Measurements from ENCODE around the gene ODF4. TPM values are rescaled to one million over a fixed set of nuclear protein-coding genes. Genes with fewer than 3 reads are reported as not detected.

ODF4 gene
- total and polyA plus RNA-seq, 8 donors, result not detected

DNA sequence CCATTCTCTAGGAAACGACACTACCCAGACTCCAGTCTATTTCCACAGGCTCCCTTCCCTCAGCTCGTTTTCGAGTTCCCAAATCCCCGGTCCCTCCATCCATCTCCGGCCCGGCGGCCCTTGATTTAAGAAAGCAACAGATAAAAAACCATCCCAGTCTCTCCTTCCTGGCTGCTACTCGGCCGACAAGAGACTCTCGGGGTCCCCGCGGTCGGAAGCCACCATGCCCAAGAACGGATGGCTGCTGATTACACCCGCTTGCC is 43.2 kb downstream of the ODF4 start:
- Histone ChIP-seq H3K27me3 (no peaks in the 10 kb centered on the region), H3K27ac (peak overlapping the region; percentile 85 to 93), H3K9me3 (no peaks in the 10 kb centered on the region), H3K36me3 (peaks cover 3 to 43% of the 10 kb centered on the region in 2 donors), H3K4me1 (peaks cover 33 to 60% of the 10 kb centered on the region in 2 donors), H3K4me3 (peak overlapping the region; percentile 72 to 78)
- ATAC-seq (peak; percentile 0), DNase-seq (no peak)
- TF ChIP-seq, protein P1, sequence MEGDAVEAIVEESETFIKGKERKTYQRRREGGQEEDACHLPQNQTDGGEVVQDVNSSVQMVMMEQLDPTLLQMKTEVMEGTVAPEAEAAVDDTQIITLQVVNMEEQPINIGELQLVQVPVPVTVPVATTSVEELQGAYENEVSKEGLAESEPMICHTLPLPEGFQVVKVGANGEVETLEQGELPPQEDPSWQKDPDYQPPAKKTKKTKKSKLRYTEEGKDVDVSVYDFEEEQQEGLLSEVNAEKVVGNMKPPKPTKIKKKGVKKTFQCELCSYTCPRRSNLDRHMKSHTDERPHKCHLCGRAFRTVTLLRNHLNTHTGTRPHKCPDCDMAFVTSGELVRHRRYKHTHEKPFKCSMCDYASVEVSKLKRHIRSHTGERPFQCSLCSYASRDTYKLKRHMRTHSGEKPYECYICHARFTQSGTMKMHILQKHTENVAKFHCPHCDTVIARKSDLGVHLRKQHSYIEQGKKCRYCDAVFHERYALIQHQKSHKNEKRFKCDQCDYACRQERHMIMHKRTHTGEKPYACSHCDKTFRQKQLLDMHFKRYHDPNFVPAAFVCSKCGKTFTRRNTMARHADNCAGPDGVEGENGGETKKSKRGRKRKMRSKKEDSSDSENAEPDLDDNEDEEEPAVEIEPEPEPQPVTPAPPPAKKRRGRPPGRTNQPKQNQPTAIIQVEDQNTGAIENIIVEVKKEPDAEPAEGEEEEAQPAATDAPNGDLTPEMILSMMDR (IDR thresholded peaks at IDR 0.05), result no peak
- intact Hi-C loops (cut with DNase I), result no loop called here

DNA sequence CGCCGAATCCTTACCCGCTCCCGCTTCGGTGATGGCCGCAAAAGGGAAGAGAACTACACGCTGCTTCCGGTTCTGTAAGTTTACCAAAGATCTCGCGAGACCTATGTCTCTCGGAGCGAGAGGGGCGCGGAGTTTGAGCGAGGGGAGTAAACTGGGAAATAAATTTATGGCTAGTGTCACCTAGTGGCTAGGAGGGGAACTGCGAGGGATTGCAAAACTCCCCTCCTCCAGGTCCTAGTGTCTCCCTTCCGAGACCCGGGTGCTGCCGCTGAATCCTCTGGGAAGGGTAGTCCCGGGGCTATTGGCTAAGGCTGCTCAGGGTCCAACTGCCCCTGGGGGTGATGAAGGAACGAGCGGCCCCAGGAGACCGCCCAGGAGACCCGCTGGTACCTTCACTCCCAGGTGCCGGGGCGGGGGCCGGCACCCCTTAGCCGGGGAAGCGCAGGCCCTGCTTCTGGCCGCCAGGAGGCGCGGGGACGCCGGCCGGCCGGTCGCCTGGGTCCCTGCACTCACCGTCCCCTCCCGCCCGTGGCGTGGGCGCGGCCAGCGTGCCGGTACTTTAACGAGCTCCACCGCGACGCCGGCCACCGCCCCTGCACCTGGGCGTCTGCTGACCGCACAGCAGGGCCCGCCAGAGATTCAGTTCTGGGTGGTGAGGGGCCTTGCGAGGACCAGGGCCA is 43.6 kb downstream of the ODF4 start, which contains the start of gene RPL26:
TSS of gene RPL26 (minus strand) at position 51 of the 680 bp plus-strand sequence. CDS start 883 bp downstream, outside the sequence.
- Histone ChIP-seq H3K27ac (peak within 1 kb of the TSS; percentile 85 to 93), H3K4me1 (peaks cover 33 to 60% of the 10 kb centered on the region in 2 donors), H3K9me3 (no peaks in the 10 kb centered on the region), H3K27me3 (no peaks in the 10 kb centered on the region), H3K36me3 (peaks cover 3 to 38% of the 10 kb centered on the region in 2 donors), H3K4me3 (peak within 1 kb of the TSS; percentile 72 to 78)
- TF ChIP-seq, protein P1 (IDR thresholded peaks at IDR 0.05), result peak; percentile 99 to 100
- intact Hi-C loops (cut with DNase I), result no loop called here
- DNase-seq (peak; percentile 96 to 99 (median 97)), ATAC-seq (peak; percentile 97)

DNA sequence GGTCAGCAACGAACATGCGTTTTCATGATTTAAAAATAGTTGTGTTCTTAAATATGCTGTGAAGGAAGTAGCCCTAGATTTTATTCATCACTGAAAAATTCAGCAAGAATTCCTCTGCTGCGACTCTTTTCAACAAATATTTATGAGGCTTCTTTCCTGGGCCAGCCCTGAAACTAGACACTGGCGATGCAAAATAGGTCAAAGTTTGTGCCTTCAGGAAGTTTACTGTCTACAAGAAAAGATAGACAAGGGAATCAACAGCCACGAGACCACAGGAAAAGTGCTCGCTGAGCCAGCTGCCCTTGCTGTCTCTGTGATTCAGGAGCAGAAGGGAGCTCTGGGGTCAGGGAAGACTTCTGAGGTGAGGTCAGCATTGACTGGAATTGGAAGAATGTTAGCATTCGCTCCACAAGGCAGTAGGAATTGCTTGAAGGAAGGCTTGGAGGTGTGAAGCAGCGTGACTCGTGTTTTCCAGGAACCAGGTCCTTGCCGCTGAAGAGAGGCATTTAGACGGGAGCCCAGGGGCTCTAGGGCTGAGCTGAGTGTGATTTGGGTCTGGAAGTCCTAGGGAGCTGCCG is 45.2 kb downstream of the ODF4 start:
- H3K4me3 ChIP-seq, result no peak overlapping the region
- no peak for ATAC-seq
- peaks cover 33 to 47% of the 10 kb centered on the region in 2 donors for H3K4me1 ChIP-seq
- peak overlapping the region in 1 of 2 donors; percentile 55 for H3K27ac ChIP-seq
- no peak for DNase-seq
- TF ChIP-seq, protein P1 (IDR thresholded peaks at IDR 0.05), result no peak
- intact Hi-C loops (cut with DNase I), result no loop called here
- H3K36me3 ChIP-seq, result peaks cover 3 to 22% of the 10 kb centered on the region in 2 donors
- no peaks in the 10 kb centered on the region for H3K27me3 ChIP-seq
- no peaks in the 10 kb centered on the region for H3K9me3 ChIP-seq

DNA sequence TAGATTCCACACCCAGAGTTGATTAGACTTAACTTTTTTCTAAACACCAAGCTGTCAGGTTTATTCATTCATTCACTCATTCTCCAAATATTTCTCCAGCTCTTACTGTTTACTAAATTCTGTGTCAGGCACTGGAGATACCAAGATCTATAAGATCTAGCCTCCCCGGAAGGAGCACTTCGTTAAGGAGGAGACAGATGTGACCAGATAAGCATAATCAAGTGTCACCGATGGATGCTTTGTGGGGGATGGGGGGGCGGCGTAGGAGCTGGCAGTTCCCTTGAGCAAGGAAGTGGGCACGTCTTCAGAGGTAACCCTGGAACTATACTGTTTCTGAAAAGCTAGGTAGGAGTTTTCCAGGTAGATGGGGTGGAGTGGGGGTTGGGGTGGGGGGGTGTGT is 47.2 kb downstream of the ODF4 start:
- TF ChIP-seq, protein P1 (IDR thresholded peaks at IDR 0.05), result no peak
- intact Hi-C loops (cut with DNase I), result no loop called here
- Histone ChIP-seq H3K36me3 (peaks cover 0 to 3% of the 10 kb centered on the region in 2 donors), H3K4me1 (peaks cover 13 to 28% of the 10 kb centered on the region in 2 donors), H3K9me3 (no peaks in the 10 kb centered on the region), H3K27ac (no peak overlapping the region), H3K4me3 (no peak overlapping the region), H3K27me3 (no peaks in the 10 kb centered on the region)
- ATAC-seq, result no peak
- no peak for DNase-seq

DNA sequence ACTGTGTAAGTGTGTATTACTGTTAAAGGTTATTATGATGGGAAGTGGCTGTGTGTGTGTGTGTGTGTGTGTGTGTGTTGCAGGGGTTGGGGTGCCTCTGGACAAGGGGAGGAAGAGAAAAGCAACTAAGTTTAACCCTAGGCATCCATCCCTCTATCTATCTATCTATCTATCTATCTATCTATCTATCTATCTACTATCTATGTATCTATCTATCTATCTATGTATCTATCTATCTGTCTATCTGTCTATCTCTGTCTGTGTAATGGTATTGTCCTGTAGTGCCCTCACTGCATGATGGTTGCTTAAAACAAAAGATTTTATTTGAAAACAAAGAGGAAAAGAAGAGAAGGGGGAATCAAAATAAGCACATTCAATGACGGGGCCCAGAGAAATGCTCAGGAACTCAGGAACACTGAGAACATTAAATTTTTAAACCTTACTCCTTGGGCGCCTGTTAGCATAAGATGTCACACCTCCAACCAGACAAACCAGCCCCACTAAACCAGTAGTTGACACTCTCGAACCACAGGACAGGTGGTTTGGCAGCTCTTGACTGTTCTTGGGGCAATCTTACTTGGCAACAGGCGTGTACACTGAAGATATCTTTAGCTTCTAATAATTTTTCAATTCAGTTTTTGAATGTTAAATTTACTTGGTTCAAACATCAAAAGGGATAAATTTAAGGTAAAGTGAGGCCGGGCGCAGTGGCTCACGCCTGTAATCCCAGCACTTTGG is 48.4 kb downstream of the ODF4 start:
- Histone ChIP-seq H3K36me3 (no peaks in the 10 kb centered on the region), H3K27me3 (peaks cover 0 to 10% of the 10 kb centered on the region in 2 donors), H3K4me3 (no peak overlapping the region), H3K9me3 (no peaks in the 10 kb centered on the region), H3K27ac (no peak overlapping the region), H3K4me1 (peaks cover 9 to 22% of the 10 kb centered on the region in 2 donors)
- no peak for ATAC-seq
- DNase-seq, result no peak
- TF ChIP-seq, protein P1 (IDR thresholded peaks at IDR 0.05), result no peak
- intact Hi-C loops (cut with DNase I), result no loop called here

All from left lung (tissue), 10 donors.